ENCODE results near the gene FBXW11.

DNA sequence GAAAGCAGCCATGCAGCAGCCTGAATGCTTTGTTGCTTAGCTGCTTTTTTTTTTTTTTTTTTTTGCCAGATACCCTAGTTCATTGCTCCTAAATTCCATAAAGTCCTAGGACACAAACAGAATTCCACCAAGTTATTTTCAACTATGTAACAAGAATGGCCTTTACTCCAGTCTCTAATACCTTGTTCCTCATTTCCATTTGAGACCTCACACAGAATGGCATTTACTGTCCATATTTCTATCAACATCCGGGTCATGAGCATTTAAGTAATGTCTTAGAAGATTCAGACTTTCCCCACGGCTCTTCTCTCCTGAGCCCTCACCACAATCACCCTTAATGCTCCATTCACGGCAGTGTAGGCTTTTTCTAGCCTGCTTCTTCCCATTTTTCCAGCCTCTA, 31.7 kb upstream of the FBXW11 start:
- TF ChIP-seq, protein P1, sequence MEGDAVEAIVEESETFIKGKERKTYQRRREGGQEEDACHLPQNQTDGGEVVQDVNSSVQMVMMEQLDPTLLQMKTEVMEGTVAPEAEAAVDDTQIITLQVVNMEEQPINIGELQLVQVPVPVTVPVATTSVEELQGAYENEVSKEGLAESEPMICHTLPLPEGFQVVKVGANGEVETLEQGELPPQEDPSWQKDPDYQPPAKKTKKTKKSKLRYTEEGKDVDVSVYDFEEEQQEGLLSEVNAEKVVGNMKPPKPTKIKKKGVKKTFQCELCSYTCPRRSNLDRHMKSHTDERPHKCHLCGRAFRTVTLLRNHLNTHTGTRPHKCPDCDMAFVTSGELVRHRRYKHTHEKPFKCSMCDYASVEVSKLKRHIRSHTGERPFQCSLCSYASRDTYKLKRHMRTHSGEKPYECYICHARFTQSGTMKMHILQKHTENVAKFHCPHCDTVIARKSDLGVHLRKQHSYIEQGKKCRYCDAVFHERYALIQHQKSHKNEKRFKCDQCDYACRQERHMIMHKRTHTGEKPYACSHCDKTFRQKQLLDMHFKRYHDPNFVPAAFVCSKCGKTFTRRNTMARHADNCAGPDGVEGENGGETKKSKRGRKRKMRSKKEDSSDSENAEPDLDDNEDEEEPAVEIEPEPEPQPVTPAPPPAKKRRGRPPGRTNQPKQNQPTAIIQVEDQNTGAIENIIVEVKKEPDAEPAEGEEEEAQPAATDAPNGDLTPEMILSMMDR (IDR thresholded peaks at IDR 0.05), result no peak
- no peak for TF ChIP-seq EP300 (IDR thresholded peaks at IDR 0.05)

Measured in suprapubic skin (tissue), 3 donors.